Measurements from ENCODE around the gene MYO1E. TPM values are rescaled to one million over a fixed set of nuclear protein-coding genes. Genes with fewer than 3 reads are reported as not detected.

Gene MYO1E
- total RNA-seq, 4 donors from 2014 or later: 245 to 380 (median 268) TPM

DNA sequence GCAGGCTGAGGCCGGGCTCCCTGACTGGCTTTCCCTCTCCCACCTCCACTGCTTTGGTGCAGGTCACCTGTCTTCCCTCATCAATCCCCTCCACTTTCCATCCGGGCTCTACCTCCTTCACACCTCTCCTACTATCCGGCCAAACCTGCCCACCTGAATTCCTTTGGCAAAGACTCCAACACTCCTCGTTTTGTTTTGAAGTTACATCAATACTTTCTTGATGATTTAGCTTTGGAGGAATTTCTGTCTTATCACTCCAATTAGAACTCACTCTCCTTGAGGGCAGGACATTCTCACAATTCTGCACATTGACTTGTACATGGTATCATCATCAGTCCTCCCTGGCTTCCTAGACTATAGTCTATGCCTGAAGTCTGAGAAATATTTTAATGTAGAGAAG is 145.7 kb downstream of the MYO1E start:
- TF ChIP-seq POLR2A (IDR thresholded peaks at IDR 0.05): no peak
- TF ChIP-seq, protein P1, sequence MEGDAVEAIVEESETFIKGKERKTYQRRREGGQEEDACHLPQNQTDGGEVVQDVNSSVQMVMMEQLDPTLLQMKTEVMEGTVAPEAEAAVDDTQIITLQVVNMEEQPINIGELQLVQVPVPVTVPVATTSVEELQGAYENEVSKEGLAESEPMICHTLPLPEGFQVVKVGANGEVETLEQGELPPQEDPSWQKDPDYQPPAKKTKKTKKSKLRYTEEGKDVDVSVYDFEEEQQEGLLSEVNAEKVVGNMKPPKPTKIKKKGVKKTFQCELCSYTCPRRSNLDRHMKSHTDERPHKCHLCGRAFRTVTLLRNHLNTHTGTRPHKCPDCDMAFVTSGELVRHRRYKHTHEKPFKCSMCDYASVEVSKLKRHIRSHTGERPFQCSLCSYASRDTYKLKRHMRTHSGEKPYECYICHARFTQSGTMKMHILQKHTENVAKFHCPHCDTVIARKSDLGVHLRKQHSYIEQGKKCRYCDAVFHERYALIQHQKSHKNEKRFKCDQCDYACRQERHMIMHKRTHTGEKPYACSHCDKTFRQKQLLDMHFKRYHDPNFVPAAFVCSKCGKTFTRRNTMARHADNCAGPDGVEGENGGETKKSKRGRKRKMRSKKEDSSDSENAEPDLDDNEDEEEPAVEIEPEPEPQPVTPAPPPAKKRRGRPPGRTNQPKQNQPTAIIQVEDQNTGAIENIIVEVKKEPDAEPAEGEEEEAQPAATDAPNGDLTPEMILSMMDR (IDR thresholded peaks at IDR 0.05): no peak
- no peak for DNase-seq
- no peak overlapping the region for H3K27ac ChIP-seq
- no peaks in the 10 kb centered on the region for H3K27me3 ChIP-seq
- peaks cover 0 to 48% (median 0%) of the 10 kb centered on the region in 3 donors for H3K36me3 ChIP-seq
- H3K9me3 ChIP-seq: no peaks in the 10 kb centered on the region
- H3K4me3 ChIP-seq: no peak overlapping the region
- H3K4me1 ChIP-seq: no peaks in the 10 kb centered on the region

DNA sequence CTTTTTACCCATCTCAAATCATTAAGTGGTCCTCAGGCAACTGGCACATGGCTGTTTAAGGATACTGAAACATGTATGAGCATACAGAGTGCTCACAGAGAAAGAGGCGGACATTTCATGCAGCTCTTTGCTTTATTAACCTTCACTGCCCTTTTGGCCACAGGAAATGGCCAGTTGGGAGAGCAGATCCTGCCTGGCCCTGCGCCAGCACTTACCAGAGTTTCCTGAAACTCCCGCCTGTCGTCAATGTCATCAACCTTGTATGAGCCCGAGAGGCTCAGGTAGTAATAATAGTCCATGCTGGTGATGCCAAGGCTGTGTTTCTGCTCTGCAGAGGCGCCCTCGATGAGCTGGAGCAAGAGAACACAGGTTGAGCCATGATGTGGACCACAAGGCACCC is 148.2 kb downstream of the MYO1E start:
- TF ChIP-seq, protein P1 (IDR thresholded peaks at IDR 0.05): no peak
- no peak for TF ChIP-seq POLR2A (IDR thresholded peaks at IDR 0.05)
- H3K27ac ChIP-seq: no peak overlapping the region
- H3K9me3 ChIP-seq: no peaks in the 10 kb centered on the region
- peaks cover 0 to 67% (median 0%) of the 10 kb centered on the region in 3 donors for H3K36me3 ChIP-seq
- H3K4me1 ChIP-seq: no peaks in the 10 kb centered on the region
- H3K27me3 ChIP-seq: no peaks in the 10 kb centered on the region
- DNase-seq: no peak
- no peak overlapping the region for H3K4me3 ChIP-seq

DNA sequence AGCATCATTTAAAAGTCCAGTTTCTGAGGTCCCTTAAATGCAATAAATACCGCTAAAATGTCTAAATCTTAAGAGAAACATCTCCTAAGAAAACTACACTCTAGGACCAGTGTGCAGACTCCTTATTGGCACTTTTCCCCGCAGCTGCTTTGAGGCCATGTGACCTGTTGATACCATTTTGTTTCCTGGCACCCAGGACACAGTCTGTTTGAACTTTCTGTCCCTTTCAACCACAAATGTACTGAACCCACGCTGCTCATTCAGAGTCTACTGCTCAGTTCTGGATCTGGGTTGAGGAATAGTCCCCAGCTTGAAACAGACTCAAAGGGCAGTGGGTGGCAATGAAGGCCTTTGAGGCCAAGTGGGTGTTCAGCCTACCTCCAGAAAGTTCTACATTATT is 148.9 kb downstream of the MYO1E start:
- H3K27ac ChIP-seq: no peak overlapping the region
- no peaks in the 10 kb centered on the region for H3K27me3 ChIP-seq
- H3K4me3 ChIP-seq: no peak overlapping the region
- no peaks in the 10 kb centered on the region for H3K9me3 ChIP-seq
- no peak for TF ChIP-seq POLR2A (IDR thresholded peaks at IDR 0.05)
- TF ChIP-seq, protein P1 (IDR thresholded peaks at IDR 0.05): no peak
- no peaks in the 10 kb centered on the region for H3K4me1 ChIP-seq
- peaks cover 0 to 74% (median 0%) of the 10 kb centered on the region in 3 donors for H3K36me3 ChIP-seq
- DNase-seq: no peak

DNA sequence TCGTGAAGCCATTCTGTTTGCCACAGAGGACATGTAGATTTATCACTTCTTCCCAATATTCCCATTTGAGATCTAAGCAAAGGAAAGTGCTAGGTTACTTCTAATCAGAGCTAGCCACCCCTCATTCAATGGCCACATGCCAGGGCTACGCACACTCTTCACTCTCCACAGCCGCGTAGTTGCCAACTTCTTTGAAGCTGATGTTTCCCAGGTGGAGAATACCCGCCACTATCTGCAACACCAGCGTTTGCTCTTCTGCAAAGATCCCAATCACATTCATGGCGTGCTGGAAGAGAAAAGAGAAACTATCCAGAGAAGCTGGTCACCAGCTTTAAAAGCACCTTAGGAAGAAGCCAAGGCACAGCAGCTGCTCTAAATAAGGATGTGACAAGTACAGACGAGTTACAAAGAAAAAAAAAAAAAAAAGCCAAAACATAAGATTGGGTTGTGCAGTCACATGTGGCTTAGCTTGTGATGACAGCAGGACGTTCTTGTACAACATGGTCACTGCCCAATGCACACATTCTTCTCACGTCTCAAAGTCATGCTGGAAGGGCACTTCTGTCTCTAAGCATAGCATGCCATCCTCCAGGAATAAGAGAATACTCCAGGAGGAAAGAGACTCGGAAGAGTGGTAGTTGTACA is 149.6 kb downstream of the MYO1E start:
- TF ChIP-seq, protein P1 (IDR thresholded peaks at IDR 0.05): no peak
- no peak for TF ChIP-seq POLR2A (IDR thresholded peaks at IDR 0.05)
- H3K4me3 ChIP-seq: no peak overlapping the region
- peaks cover 0 to 78% (median 0%) of the 10 kb centered on the region in 3 donors for H3K36me3 ChIP-seq
- no peak overlapping the region for H3K27ac ChIP-seq
- DNase-seq: no peak
- no peaks in the 10 kb centered on the region for H3K4me1 ChIP-seq
- no peaks in the 10 kb centered on the region for H3K9me3 ChIP-seq
- H3K27me3 ChIP-seq: no peaks in the 10 kb centered on the region

DNA sequence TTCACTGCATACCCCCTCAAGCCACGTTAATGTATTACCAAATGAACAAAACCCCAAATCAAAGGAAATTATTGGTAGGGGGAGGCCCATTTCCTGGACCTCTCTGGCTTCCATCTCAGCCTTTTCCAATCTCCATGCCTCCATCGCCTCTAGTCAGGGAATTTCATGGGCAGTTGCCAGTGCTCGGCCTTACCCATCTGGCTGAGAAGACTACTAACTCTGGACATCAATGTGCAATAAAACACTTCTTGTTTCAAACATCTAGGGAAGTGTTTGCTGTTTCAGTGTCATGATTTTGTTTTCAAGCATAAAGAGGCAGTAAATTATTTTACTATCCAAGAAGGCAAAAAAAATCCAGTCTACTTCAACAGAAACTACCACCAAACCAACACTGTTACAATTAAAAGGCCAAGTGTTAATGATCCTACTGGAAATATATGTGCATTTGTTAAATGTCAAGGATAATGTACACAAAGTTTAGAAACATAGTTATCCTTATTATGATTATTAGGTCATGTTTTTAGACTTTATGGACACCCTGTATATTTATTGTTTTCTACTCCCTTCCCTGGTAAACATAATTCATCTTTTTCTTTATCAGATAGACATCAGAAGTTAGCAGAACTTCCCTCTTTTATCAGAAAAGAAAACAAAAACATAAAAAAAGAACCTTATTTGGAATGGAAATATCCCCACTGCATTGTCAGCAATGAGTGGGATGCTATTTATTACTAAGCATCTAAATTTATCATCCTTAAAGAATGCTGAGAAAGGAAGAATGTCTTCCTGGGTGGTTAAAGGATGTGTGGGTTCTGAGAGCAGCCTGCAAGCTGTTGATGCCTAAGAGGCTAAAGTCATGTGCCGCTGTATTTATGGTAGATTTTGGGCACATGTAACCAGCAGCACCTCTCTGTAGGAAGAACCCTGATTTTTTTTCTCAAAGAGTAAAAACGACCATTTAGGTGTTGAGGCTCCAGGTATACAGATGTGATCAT is 150.9 kb downstream of the MYO1E start:
- H3K27ac ChIP-seq: no peak overlapping the region
- DNase-seq: no peak
- H3K36me3 ChIP-seq: peaks cover 0 to 82% (median 0%) of the 10 kb centered on the region in 3 donors
- no peaks in the 10 kb centered on the region for H3K4me1 ChIP-seq
- H3K4me3 ChIP-seq: no peak overlapping the region
- TF ChIP-seq POLR2A (IDR thresholded peaks at IDR 0.05): no peak
- TF ChIP-seq, protein P1 (IDR thresholded peaks at IDR 0.05): no peak
- H3K27me3 ChIP-seq: no peaks in the 10 kb centered on the region
- no peaks in the 10 kb centered on the region for H3K9me3 ChIP-seq
